Parathyroid adenoma (tissue), 2 donors: ENCODE data around the gene TTF2.
A peak's percentile ranks its signal among the peaks of the same experiment; 100 is the strongest.

ENCODE experiments used
- H2AFZ ChIP-seq: fragments of 300-600 bp; sonication (generic); one replicate; pipeline ENCODE4 v1.7.0; 2017; ENCODE audit warnings: antibody characterized with exemption, mild to moderate bottlenecking
- H3K27ac ChIP-seq: fragments of 300-600 bp; sonication (generic); one replicate; pipeline ENCODE4 v1.7.0; 2017
- H3K27me3 ChIP-seq: fragments of 300-600 bp; sonication (generic); one replicate; pipeline ENCODE4 v1.7.0; 2017; ENCODE audit warnings: low read length; ENCODE audit not compliant: control insufficient read depth, insufficient read depth
- H3K36me3 ChIP-seq: fragments of 300-600 bp; sonication (generic); one replicate; pipeline ENCODE4 v1.7.0; 2017; ENCODE audit warnings: low read length; ENCODE audit not compliant: control insufficient read depth, insufficient read depth
- H3K4me1 ChIP-seq: fragments of 300-600 bp; sonication (generic); one replicate; pipeline ENCODE4 v1.7.0; 2017; ENCODE audit warnings: control low read depth
- H3K4me2 ChIP-seq: fragments of 300-600 bp; sonication (generic); one replicate; pipeline ENCODE4 v1.7.0; 2017; ENCODE audit warnings: low read length
- H3K4me3 ChIP-seq: fragments of 300-600 bp; sonication (generic); one replicate; pipeline ENCODE4 v1.7.0; 2017; ENCODE audit warnings: low read depth, low read length
- H3K79me2 ChIP-seq: fragments of 300-600 bp; sonication (generic); one replicate; pipeline ENCODE4 v1.7.0; 2017; ENCODE audit warnings: control low read depth
- H3K9ac ChIP-seq: fragments of 300-600 bp; sonication (generic); one replicate; pipeline ENCODE4 v1.7.0; 2017; ENCODE audit warnings: mild to moderate bottlenecking
- H3K9me3 ChIP-seq: fragments of 300-600 bp; sonication (generic); one replicate; pipeline ENCODE4 v1.7.0; 2017; ENCODE audit warnings: low read length; ENCODE audit not compliant: control insufficient read depth
- TF ChIP-seq, protein P1 (sequence below): fragments of 300-600 bp; sonication (generic); IDR thresholded peaks from one replicate; pipeline ENCODE4 v1.7.0; 2017; ENCODE audit warnings: antibody characterized with exemption, mild to moderate bottlenecking
- donor health status: primary hyperparathyroidism.

The TTF2 gene

DNA sequence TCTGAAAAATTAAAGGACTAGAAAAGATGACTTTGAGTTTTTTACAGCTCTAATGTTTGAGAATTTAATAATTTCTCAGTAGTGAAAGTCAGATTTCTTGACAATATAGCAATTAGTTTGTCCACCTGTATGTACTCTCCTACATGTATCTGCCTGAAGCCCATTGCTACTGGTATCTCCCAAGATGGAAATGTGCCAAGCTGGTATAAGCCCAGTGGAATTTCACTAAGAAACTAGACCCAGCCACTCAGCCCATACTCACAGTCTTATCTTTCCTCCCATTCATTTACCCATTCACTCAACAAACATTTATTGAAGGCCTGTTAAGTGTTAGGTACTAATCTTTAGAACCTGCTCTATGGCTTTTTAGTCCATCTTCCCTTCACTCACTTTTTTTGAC is 83.0 kb downstream of the TTF2 start:
- Histone ChIP-seq H3K4me3 (no peak overlapping the region), H3K9me3 (no peaks in the 10 kb centered on the region), H3K79me2 (no peaks in the 10 kb centered on the region), H3K4me2 (no peak overlapping the region), H3K4me1 (peaks cover 2% of the 10 kb centered on the region), H2AFZ (no peak overlapping the region), H3K27ac (no peak overlapping the region), H3K27me3 (no peaks in the 10 kb centered on the region), H3K36me3 (no peaks in the 10 kb centered on the region), H3K9ac (no peak overlapping the region)
- TF ChIP-seq, protein P1, sequence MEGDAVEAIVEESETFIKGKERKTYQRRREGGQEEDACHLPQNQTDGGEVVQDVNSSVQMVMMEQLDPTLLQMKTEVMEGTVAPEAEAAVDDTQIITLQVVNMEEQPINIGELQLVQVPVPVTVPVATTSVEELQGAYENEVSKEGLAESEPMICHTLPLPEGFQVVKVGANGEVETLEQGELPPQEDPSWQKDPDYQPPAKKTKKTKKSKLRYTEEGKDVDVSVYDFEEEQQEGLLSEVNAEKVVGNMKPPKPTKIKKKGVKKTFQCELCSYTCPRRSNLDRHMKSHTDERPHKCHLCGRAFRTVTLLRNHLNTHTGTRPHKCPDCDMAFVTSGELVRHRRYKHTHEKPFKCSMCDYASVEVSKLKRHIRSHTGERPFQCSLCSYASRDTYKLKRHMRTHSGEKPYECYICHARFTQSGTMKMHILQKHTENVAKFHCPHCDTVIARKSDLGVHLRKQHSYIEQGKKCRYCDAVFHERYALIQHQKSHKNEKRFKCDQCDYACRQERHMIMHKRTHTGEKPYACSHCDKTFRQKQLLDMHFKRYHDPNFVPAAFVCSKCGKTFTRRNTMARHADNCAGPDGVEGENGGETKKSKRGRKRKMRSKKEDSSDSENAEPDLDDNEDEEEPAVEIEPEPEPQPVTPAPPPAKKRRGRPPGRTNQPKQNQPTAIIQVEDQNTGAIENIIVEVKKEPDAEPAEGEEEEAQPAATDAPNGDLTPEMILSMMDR, result no peak

DNA sequence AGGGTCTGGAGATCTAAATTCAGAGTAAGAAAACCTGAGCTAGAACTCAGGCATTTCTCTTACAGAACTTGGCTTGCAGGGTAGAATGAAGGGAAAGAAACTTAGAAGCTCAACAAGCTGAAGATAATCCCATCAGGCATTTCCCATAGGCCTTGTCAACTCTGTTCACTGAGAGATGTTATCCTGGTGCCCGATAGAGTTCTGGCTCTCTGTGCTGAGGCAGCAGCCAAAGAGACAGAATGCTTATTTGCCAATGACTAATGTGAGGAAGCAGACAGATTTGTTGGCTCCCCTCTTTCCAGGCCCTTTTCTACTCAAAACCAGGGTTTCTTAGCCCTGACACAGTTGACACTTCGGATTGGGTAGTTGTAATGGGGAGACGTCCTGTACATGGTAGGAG is 83.7 kb downstream of the TTF2 start:
- Histone ChIP-seq H3K79me2 (no peaks in the 10 kb centered on the region), H3K4me3 (no peak overlapping the region), H3K27ac (no peak overlapping the region), H3K9ac (no peak overlapping the region), H3K9me3 (no peaks in the 10 kb centered on the region), H3K4me1 (peaks cover 2% of the 10 kb centered on the region), H3K27me3 (no peaks in the 10 kb centered on the region), H3K36me3 (no peaks in the 10 kb centered on the region), H3K4me2 (no peak overlapping the region), H2AFZ (no peak overlapping the region)
- TF ChIP-seq, protein P1, result no peak

DNA sequence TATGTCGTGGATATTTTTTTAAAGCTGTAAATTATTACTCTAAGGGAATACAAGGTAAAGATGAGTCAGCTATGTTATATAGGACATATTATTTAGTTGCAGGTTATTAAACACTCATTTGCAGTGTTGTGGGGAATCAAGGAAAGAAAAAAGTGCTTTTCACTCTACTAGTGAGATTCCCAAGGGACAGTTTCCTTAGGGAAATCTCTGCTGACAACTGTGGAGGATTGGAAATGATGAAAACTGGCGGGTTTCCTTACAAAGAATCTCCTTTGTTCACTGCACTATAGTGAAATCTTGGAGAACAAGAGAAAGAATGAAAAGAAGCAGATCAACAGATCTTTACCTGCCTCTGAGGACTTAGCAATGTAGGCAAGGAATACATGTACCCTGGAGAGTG is 85.9 kb downstream of the TTF2 start:
- H3K4me2 ChIP-seq, result no peak overlapping the region
- H2AFZ ChIP-seq, result no peak overlapping the region
- peaks cover 2% of the 10 kb centered on the region for H3K4me1 ChIP-seq
- no peaks in the 10 kb centered on the region for H3K9me3 ChIP-seq
- no peaks in the 10 kb centered on the region for H3K27me3 ChIP-seq
- H3K4me3 ChIP-seq, result no peak overlapping the region
- no peak overlapping the region for H3K9ac ChIP-seq
- H3K36me3 ChIP-seq, result no peaks in the 10 kb centered on the region
- no peak overlapping the region for H3K27ac ChIP-seq
- H3K79me2 ChIP-seq, result no peaks in the 10 kb centered on the region
- TF ChIP-seq, protein P1, result no peak

DNA sequence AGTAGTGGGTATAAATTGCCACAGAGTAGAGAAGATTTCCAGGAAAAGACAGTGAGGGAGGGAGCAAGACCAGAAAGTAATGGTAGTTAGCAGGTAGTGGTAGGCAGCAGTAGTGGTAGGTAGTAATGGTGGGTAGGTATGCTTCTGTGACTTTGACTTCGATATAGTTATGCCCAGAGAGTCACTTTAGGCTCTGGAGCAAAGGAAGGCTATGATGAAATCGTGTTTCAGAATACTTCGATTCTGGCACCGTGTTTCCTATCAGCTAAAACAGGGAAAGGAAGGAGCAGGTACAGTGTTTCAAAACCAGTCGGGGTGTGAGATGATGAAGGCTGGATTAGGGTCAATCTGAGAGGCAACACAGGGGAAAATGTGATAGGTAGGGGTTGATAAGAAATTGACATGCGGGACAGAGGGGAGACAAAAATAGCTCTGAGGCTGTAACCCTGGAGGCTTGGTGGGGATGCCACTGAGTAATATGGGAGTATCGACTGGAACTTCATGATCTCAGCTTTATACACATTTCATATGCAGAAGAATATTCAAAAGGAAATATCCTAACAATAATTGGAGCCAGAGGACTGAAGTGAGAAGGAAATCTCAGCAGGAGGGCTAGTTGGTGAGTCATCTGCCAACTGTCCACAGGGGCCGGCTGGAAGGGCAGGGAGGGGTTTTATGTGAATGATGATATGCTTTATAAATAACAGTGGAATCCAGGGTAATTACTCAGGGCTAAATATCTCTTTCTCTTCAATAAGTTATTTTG is 86.6 kb downstream of the TTF2 start:
- Histone ChIP-seq H3K9ac (no peak overlapping the region), H3K4me2 (no peak overlapping the region), H3K4me1 (peaks cover 2% of the 10 kb centered on the region), H3K36me3 (no peaks in the 10 kb centered on the region), H3K4me3 (no peak overlapping the region), H3K79me2 (no peaks in the 10 kb centered on the region), H3K27ac (no peak overlapping the region), H3K9me3 (no peaks in the 10 kb centered on the region), H3K27me3 (no peaks in the 10 kb centered on the region), H2AFZ (peak overlapping the region; percentile 22)
- TF ChIP-seq, protein P1, result no peak

DNA sequence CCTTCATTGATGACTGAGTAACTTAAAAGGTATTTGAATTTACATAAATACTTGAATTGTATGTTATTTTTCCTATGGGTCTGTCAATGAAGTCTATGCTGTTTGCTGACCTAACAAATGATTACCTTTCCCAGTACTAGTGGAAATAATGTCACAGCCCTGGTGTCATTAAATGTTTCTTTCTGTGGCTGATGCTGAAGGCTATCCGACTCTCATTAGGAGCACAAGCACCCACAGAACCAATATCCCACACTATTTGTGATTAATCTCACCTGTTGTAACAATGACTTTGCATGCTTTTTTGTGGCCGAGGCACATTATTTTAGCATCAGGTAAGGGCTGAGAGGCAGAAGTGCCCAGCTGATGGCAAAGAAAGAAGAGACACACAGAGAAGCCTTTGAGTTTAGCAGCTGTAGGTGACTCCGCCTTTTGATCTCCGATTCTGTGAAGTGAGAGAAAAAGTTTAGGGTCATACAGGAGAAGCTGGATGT is 87.3 kb downstream of the TTF2 start:
- no peaks in the 10 kb centered on the region for H3K9me3 ChIP-seq
- H3K4me2 ChIP-seq, result no peak overlapping the region
- H3K9ac ChIP-seq, result no peak overlapping the region
- no peaks in the 10 kb centered on the region for H3K36me3 ChIP-seq
- H3K4me3 ChIP-seq, result no peak overlapping the region
- peaks cover 2% of the 10 kb centered on the region for H3K4me1 ChIP-seq
- H3K27ac ChIP-seq, result no peak overlapping the region
- no peaks in the 10 kb centered on the region for H3K79me2 ChIP-seq
- H3K27me3 ChIP-seq, result no peaks in the 10 kb centered on the region
- no peak overlapping the region for H2AFZ ChIP-seq
- TF ChIP-seq, protein P1, result no peak
